A549 (cell line): ENCODE results near the gene ZNF446. TPM values are rescaled to one million over a fixed set of nuclear protein-coding genes. Genes with fewer than 3 reads are reported as not detected.

ENCODE experiments used
- ATAC-seq, 2 experiments: fragments of 200-7000 bp in 1 of 2; fragments of >200 bp in 1 of 2; cut with Nextera tagmentation in 1 of 2; cut with Tn5 transposase in 1 of 2; 3 replicates each; pipeline versions ENCODE4 v1.8.0 to v1.9.1; 2018 to 2020; ENCODE audit warnings: mild to moderate bottlenecking in 1 of 2, moderate library complexity in 1 of 2
- CTCF ChIA-PET: fragments of 300-600 bp; sonication (Branson Sonifier 250); formaldehyde crosslinking; extraction: SDS; loops from one replicate; lab custom pipeline; 2021; ENCODE audit warnings: antibody characterized with exemption, inconsistent platforms; lab: Yijun Ruan, JAX
- POLR2A ChIA-PET: fragments of 350-600 bp; formaldehyde crosslinking; extraction: SDS; loops from one replicate; lab custom pipeline; 2021; ENCODE audit warnings: antibody characterized with exemption, inconsistent platforms; lab: Yijun Ruan, JAX
- DNase-seq, 2 experiments: peaks; one replicate each; pipeline versions ENCODE4 v3.0.0 to v3.0.0-alpha.2; 2011 to 2016; ENCODE audit warnings: low read depth in 1 of 2, low spot score in 1 of 2
- FAIRE-seq: peaks from 2 replicates; lab custom pipeline; 2011; peaks lifted over from hg19 to GRCh38; lab: Jason Lieb, UNC
- H3K27ac ChIP-seq, 2 experiments: fragments of >200 bp; sonication (Bioruptor Twin); formaldehyde crosslinking; 3 replicates each; pipeline ENCODE4 v1.5.1; 2016 to 2017
- H3K4me1 ChIP-seq: fragments of >200 bp; sonication (Bioruptor Twin); formaldehyde crosslinking; 3 replicates; pipeline ENCODE4 v1.6.1; 2016
- H3K4me2 ChIP-seq: fragments of >200 bp; sonication (Bioruptor Twin); formaldehyde crosslinking; 3 replicates; pipeline ENCODE4 v1.6.1; 2016
- H3K4me3 ChIP-seq: fragments of >200 bp; sonication (Bioruptor Twin); formaldehyde crosslinking; 3 replicates; pipeline ENCODE4 v1.5.1; 2016
- H3K9me3 ChIP-seq: fragments of >200 bp; sonication (Bioruptor Twin); formaldehyde crosslinking; 3 replicates; pipeline ENCODE4 v1.6.1; 2016
- ATOH8 ChIP-seq: fragments of 250-450 bp; sonication (Bioruptor Pico); IDR thresholded peaks from 2 replicates; pipeline ENCODE4 v1.5.0; 2020; ENCODE audit warnings: low read depth, mild to moderate bottlenecking, moderate library complexity
- CBX8 ChIP-seq: fragments of 200-600 bp; sonication (generic); IDR thresholded peaks from 2 replicates; pipeline ENCODE4 v1.6.1; 2016
- CEBPB ChIP-seq, 2 experiments: fragments of >200 bp in 1 of 2; sonication (Bioruptor Twin) in 1 of 2; formaldehyde crosslinking in 1 of 2; IDR thresholded peaks; 2 replicates each; pipeline ENCODE4 v1.6.1; 2012 to 2016
- CHD4 ChIP-seq: fragments of 200-600 bp; sonication (generic); IDR thresholded peaks from 2 replicates; pipeline ENCODE4 v1.6.1; 2016; ENCODE audit warnings: antibody characterized with exemption, mild to moderate bottlenecking, borderline replicate concordance
- EHF ChIP-seq: fragments of 250-450 bp; sonication (Bioruptor Pico); IDR thresholded peaks from 2 replicates; pipeline ENCODE4 v1.5.0; 2020; ENCODE audit warnings: mild to moderate bottlenecking
- EP300 ChIP-seq, 2 experiments: fragments of >200 bp; sonication (Bioruptor Twin); formaldehyde crosslinking; IDR thresholded peaks; 2 replicates in 1 of 2; 3 replicates in 1 of 2; pipeline ENCODE4 v1.6.1; 2016 to 2017
- ESRRA ChIP-seq: fragments of 150-350 bp; IDR thresholded peaks from 2 replicates; pipeline ENCODE4 v1.6.1; 2014; ENCODE audit warnings: mild to moderate bottlenecking, low read length, borderline replicate concordance
- FOSB ChIP-seq: fragments of 250-450 bp; sonication (Bioruptor Pico); IDR thresholded peaks from 2 replicates; pipeline ENCODE4 v1.5.0; 2020; ENCODE audit warnings: mild to moderate bottlenecking, moderate library complexity
- HOXA7 ChIP-seq: fragments of 250-450 bp; sonication (Bioruptor Pico); IDR thresholded peaks from 2 replicates; pipeline ENCODE4 v1.5.0; 2020; ENCODE audit warnings: mild to moderate bottlenecking, moderate library complexity
- MAZ ChIP-seq: fragments of 150-350 bp; IDR thresholded peaks from 2 replicates; pipeline ENCODE4 v1.6.1; 2014; ENCODE audit warnings: antibody characterized with exemption, low read depth, low read length, borderline replicate concordance
- MYC ChIP-seq: IDR thresholded peaks from 2 replicates; pipeline ENCODE4 v1.6.1; 2012; ENCODE audit warnings: mild to moderate bottlenecking, inconsistent platforms, low read length, improper control_type of control experiment, borderline replicate concordance
- NPAS2 ChIP-seq: fragments of 250-450 bp; sonication (Bioruptor Pico); IDR thresholded peaks from 2 replicates; pipeline ENCODE4 v1.8.0; 2022; ENCODE audit warnings: mild to moderate bottlenecking, moderate library complexity, borderline replicate concordance
- NR3C1 ChIP-seq: fragments of >200 bp; sonication (Bioruptor Twin); formaldehyde crosslinking; IDR thresholded peaks from 3 replicates; pipeline ENCODE4 v1.6.1; 2017
- POLR2AphosphoS2 ChIP-seq: conservative IDR thresholded peaks from 2 replicates; pipeline ENCODE4 v1.6.1; 2012; ENCODE audit warnings: low read length, improper control_type of control experiment, inconsistent platforms
- RAD21 ChIP-seq, 2 experiments: fragments of >200 bp in 1 of 2; sonication (Bioruptor Twin) in 1 of 2; formaldehyde crosslinking in 1 of 2; IDR thresholded peaks in 1 of 2; conservative IDR thresholded peaks in 1 of 2; 2 replicates in 1 of 2; 3 replicates in 1 of 2; pipeline ENCODE4 v1.6.1; 2012 to 2018; ENCODE audit warnings: inconsistent platforms in 1 of 2
- RNF2 ChIP-seq: fragments of 200-600 bp; sonication (generic); IDR thresholded peaks from 2 replicates; pipeline ENCODE4 v1.6.1; 2016; ENCODE audit warnings: low read depth, mild to moderate bottlenecking, antibody characterized with exemption, moderate library complexity, borderline replicate concordance
- SREBF2 ChIP-seq: fragments of 450-650 bp; IDR thresholded peaks from 2 replicates; pipeline ENCODE4 v1.6.1; 2014; ENCODE audit warnings: mild to moderate bottlenecking, moderate library complexity
- USF2 ChIP-seq: fragments of 450-650 bp; IDR thresholded peaks from 2 replicates; pipeline ENCODE4 v1.6.1; 2014; ENCODE audit warnings: antibody characterized with exemption
- ZFP36 ChIP-seq: fragments of 450-650 bp; IDR thresholded peaks from 2 replicates; pipeline ENCODE4 v1.6.1; 2014; ENCODE audit warnings: borderline replicate concordance; ENCODE audit not compliant: partially characterized antibody
- WGBS: methylation state at CpG from one replicate; pipeline ENCODE4 v1.1.6; 2017; ENCODE audit errors: missing lambda C conversion rate; 5-methylcytosine and 5-hydroxymethylcytosine counted together
- polyA plus RNA-seq, 4 experiments: library from polyadenylated mRNA; depleted of rRNA in 3 of 4; stranded (reverse); fragments of >200 nt; fragmentation: RNase III in 1 of 4; extraction: RNeasy Plus Mini Kit Qiagen cat#74134 plus additional on column Dnase treatment in 1 of 4; gene quantifications; 2 replicates in 3 of 4; 3 replicates in 1 of 4; pipeline ENCODE4 v1.2.3, GENCODE V29; 2011 to 2017

The ZNF446 gene
- polyA plus RNA-seq, 2 of the 4 experiments (the other 2 are of a cell fraction), result 6.2 to 11.0 TPM

GRCh38 chr19:58520257-58520599 lies 44.1 kb downstream of the ZNF446 start:
- no peak for FAIRE-seq
- H3K4me1 ChIP-seq, result peaks cover 14% of the 10 kb centered on the region
- TF ChIP-seq MYC (no peak), EHF (CRISPR knock-in tag) (0 out of 2 replicates have a peak, but pooled peaks have one; percentile 64), RAD21 (conservative IDR thresholded peaks at IDR 0.05 in 1 of 2, IDR thresholded peaks at IDR 0.05 in 1 of 2) (0 out of 5 replicates have a peak, but pooled peaks of 1 of the 2 experiments have one; percentile 6)
- TF ChIP-seq, all 56 proteins: peak for 2
- Histone ChIP-seq H3K4me3 (peak overlapping the region; percentile 65), H3K27ac (peak overlapping the region; percentile 86 to 92), H3K9me3 (no peaks in the 10 kb centered on the region), H3K4me2 (peak overlapping the region; percentile 98)
- ATAC-seq (no peak), DNase-seq (no peak)
- ChIA-PET POLR2A (interaction anchor here (0.5 to 5.7 kb wide), 26 partner anchors 9 to 768 kb away, joined by 3 to 184 read pairs (median 6); partner anchors contain the start of genes CHMP2A, ERVK3-1, MZF1 and SLC27A5), CTCF (interaction anchor here (0.7 to 8.6 kb wide), 54 partner anchors 9 to 1131 kb away, joined by 3 to 222 read pairs (median 6); partner anchors contain the start of genes CHMP2A, SLC27A5, TRIM28 and UBE2M)
- 22% methylated on average over 6 of the region's 7 CpGs for WGBS

- no peaks in the 10 kb centered on the region for H3K9me3 ChIP-seq
- ChIA-PET CTCF (interaction anchor here (0.6 to 8.6 kb wide), 6 partner anchors 12 to 1690 kb away, joined by 3 to 222 read pairs (median 37); partner anchors contain the start of genes CHMP2A, SLC27A5 and TRIM28), POLR2A (interaction anchor here (0.7 to 5.7 kb wide), 5 partner anchors 12 to 752 kb away, joined by 3 to 184 read pairs (median 40); partner anchors contain the start of genes CHMP2A, TRIM28 and ZNF586)
- no peak for DNase-seq
- H3K4me3 ChIP-seq, result no peak overlapping the region
- 89% methylated on average over 4 of the region's 4 CpGs for WGBS
- H3K4me2 ChIP-seq, result peak overlapping the region; percentile 98; the same call in 2 of the 3 replicates
- H3K27ac ChIP-seq, result peak overlapping the region in 1 of 2 experiments; percentile 92; a peak in 1 of 6 replicates
- no peak for FAIRE-seq
- TF ChIP-seq RNF2, result no peak
- TF ChIP-seq ZFP36, result no peak
- TF ChIP-seq POLR2AphosphoS2, result no peak
- no peak for TF ChIP-seq CEBPB (IDR thresholded peaks at IDR 0.05)
- no peak for TF ChIP-seq CBX8
- TF ChIP-seq SREBF2, result no peak
- no peak for TF ChIP-seq ESRRA
- TF ChIP-seq FOSB (CRISPR knock-in tag), result no peak
- peaks cover 14% of the 10 kb centered on the region for H3K4me1 ChIP-seq
- no peak for ATAC-seq
Observed at GRCh38 chr19:58521651-58522050, 45.5 kb downstream of the ZNF446 start.

GRCh38 chr19:58522709-58523108 lies 46.6 kb downstream of the ZNF446 start:
- no peak for FAIRE-seq
- POLR2A ChIA-PET, result interaction anchor here (4.4 to 5.7 kb wide), 2 partner anchors 22 to 30 kb away, joined by 85 to 184 read pairs; partner anchors contain the start of genes CHMP2A and TRIM28
- TF ChIP-seq RNF2 (no peak), CHD4 (no peak), NPAS2 (CRISPR knock-in tag) (no peak), ATOH8 (CRISPR knock-in tag) (no peak), EP300 (IDR thresholded peaks at IDR 0.05) (no peak), SREBF2 (no peak), USF2 (no peak), MAZ (no peak), NR3C1 (no peak), HOXA7 (CRISPR knock-in tag) (no peak)
- Histone ChIP-seq H3K4me1 (peaks cover 12% of the 10 kb centered on the region), H3K27ac (no peak overlapping the region), H3K4me3 (no peak overlapping the region), H3K4me2 (no peak overlapping the region), H3K9me3 (no peaks in the 10 kb centered on the region)
- no peak for ATAC-seq
- CTCF ChIA-PET, result interaction anchor here (0.6 to 8.6 kb wide), 4 partner anchors 9 to 26 kb away, joined by 3 to 222 read pairs (median 3); partner anchors contain the start of genes CHMP2A, SLC27A5 and TRIM28
- DNase-seq, result no peak
- WGBS, result 89% methylated on average over 3 of the region's 3 CpGs
